ENCODE data around the gene COQ10A. TPM values are rescaled to one million over a fixed set of nuclear protein-coding genes. Genes with fewer than 3 reads are reported as not detected.

COQ10A gene
- 1 to 10 TPM; 5.5 to 7.0 TPM for polyA plus RNA-seq

DNA sequence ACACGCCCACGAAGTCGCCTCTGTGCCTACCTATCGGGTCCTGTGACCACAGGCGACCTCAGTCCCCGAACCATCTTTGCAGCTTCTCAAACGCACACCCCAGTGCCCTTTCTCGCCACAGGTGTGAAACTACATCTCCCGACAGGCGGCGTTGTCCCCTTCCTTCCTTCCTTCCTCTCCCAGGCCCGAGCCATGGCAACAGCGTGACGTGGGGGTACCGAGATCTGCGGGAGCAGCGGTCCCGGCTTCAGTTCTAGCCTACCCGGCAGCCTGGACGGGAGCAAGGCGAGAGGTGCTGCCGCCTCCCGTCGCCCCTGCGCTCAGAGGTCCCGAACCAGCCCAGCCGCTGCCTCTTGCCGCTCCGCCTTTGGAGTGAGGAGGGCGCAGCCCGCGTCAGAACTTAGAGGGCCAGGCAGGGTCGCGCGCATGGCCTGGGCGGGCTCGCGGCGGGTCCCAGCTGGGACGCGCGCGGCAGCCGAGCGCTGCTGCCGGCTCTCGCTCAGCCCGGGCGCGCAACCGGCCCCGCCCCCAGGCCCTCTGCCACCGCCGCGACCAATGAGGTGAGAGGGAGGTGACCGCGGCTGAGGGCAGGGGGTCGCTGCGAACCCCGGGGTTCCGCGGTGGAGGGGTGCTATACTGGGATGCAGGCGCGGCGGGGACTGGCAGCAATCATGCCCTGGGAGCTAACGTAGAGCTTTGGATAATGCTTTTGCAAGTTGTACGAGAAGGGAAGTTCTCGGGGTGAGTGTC lies at the start of gene COQ10A:
Gene COQ10A, plus strand, starts transcription at position 250 of the 750 bp plus-strand sequence. Its CDS starts 177 bp downstream, at position 427.
- Histone ChIP-seq H3K9me3 (ENCODE audit: control insufficient read depth in 2 of 2, insufficient read depth in 1 of 2, low read depth in 1 of 2, low read length in 1 of 2) (no peaks in the 10 kb centered on the region), H3K4me3 (ENCODE audit: low read depth in 1 of 2, low read length in 2 of 2) (peak within 1 kb of the TSS; percentile 66 to 87), H3K27me3 (ENCODE audit: control insufficient read depth in 1 of 2, insufficient read depth in 2 of 2, low read length in 2 of 2) (no peaks in the 10 kb centered on the region), H3K36me3 (ENCODE audit: control insufficient read depth in 2 of 2, insufficient read depth in 2 of 2, low read length in 1 of 2) (peaks cover 0 to 5% of the 10 kb centered on the region in 2 donors), H3K27ac (ENCODE audit: low read depth in 2 of 2, low read length in 1 of 2) (peak within 1 kb of the TSS; percentile 93 to 96), H3K4me1 (ENCODE audit: control insufficient read depth in 2 of 2, insufficient read depth in 2 of 2, low read length in 1 of 2) (peaks cover 0 to 3% of the 10 kb centered on the region in 2 donors)
- 0% methylated on average over 62 to 68 of the region's 68 CpGs for WGBS, 2 donors

DNA sequence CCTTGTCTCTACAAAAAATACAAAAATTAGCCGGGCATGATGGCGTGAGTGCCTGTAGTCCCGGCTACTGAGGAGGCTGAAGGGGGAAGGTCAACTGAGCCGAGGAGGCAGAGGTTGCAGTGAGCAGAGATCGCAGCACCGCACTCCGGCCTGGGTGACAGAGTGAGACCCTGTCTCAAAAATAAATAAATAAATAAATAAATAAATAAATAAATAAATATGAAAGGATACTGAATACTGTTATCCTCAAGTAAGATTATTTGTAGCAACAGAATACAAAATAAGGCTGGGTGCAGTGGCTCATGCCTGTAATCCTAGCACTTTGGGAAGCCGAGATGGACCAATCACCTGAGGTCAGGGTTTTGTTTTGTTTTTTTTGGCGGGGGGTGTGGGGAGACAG lies 46.9 kb upstream of the COQ10A start:
- peaks cover 0 to 5% of the 10 kb centered on the region in 2 donors for H3K36me3 ChIP-seq (ENCODE audit: control insufficient read depth in 2 of 2, insufficient read depth in 2 of 2, low read length in 1 of 2)
- H3K9me3 ChIP-seq (ENCODE audit: control insufficient read depth in 2 of 2, insufficient read depth in 1 of 2, low read depth in 1 of 2, low read length in 1 of 2) = no peaks in the 10 kb centered on the region
- H3K27me3 ChIP-seq (ENCODE audit: control insufficient read depth in 1 of 2, insufficient read depth in 2 of 2, low read length in 2 of 2) = no peaks in the 10 kb centered on the region
- no peak overlapping the region for H3K4me3 ChIP-seq (ENCODE audit: low read depth in 1 of 2, low read length in 2 of 2)
- H3K27ac ChIP-seq (ENCODE audit: low read depth in 2 of 2, low read length in 1 of 2) = peak overlapping the region in 1 of 2 donors; percentile 24
- H3K4me1 ChIP-seq (ENCODE audit: control insufficient read depth in 2 of 2, insufficient read depth in 2 of 2, low read length in 1 of 2) = peaks cover 0 to 3% of the 10 kb centered on the region in 2 donors
- WGBS, 2 donors = 92 to 94% methylated on average over 9 of the region's 9 CpGs

- H3K9me3 ChIP-seq (ENCODE audit: control insufficient read depth in 2 of 2, insufficient read depth in 1 of 2, low read depth in 1 of 2, low read length in 1 of 2) = no peaks in the 10 kb centered on the region
- peak overlapping the region; percentile 95 to 100 for H3K27ac ChIP-seq (ENCODE audit: low read depth in 2 of 2, low read length in 1 of 2)
- peak overlapping the region; percentile 72 to 93 for H3K4me3 ChIP-seq (ENCODE audit: low read depth in 1 of 2, low read length in 2 of 2)
- H3K4me1 ChIP-seq (ENCODE audit: control insufficient read depth in 2 of 2, insufficient read depth in 2 of 2, low read length in 1 of 2) = peaks cover 0 to 3% of the 10 kb centered on the region in 2 donors
- H3K27me3 ChIP-seq (ENCODE audit: control insufficient read depth in 1 of 2, insufficient read depth in 2 of 2, low read length in 2 of 2) = no peaks in the 10 kb centered on the region
- H3K36me3 ChIP-seq (ENCODE audit: control insufficient read depth in 2 of 2, insufficient read depth in 2 of 2, low read length in 1 of 2) = peaks cover 0 to 3% of the 10 kb centered on the region in 2 donors
- 6 to 8% methylated on average over 10 of the region's 10 CpGs for WGBS, 2 donors
Observed at GRCh38 chr12:56220611-56221231, 46.0 kb upstream of the COQ10A start.

DNA sequence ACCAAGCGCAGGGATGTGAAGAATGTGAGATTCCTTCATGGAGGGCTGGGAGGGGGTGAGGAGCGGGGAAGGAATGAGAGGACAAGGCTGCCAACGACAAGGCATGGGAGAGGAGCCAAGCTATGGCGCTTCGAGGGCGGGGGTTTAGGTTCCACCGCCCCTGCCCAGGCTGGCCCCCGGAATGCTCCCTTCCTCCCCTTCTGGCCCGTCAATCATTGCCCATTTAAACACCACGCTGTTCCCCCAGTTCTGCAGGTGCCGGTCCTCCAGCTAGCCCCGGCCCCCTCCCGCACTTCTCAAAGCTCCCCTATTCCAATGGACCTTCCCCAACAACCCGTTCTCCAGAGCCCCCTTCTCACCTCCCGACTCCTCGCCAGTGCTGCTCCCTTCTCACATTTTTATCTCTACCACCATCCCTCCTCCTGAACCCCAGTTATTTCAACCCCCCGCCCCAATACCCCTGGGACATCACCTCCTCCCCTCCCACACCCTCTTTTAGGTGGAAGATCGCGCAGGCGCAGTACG lies 45.4 kb upstream of the COQ10A start:
- Histone ChIP-seq H3K4me3 (ENCODE audit: low read depth in 1 of 2, low read length in 2 of 2) (peak overlapping the region; percentile 72 to 93), H3K4me1 (ENCODE audit: control insufficient read depth in 2 of 2, insufficient read depth in 2 of 2, low read length in 1 of 2) (peaks cover 0 to 3% of the 10 kb centered on the region in 2 donors), H3K27me3 (ENCODE audit: control insufficient read depth in 1 of 2, insufficient read depth in 2 of 2, low read length in 2 of 2) (no peaks in the 10 kb centered on the region), H3K9me3 (ENCODE audit: control insufficient read depth in 2 of 2, insufficient read depth in 1 of 2, low read depth in 1 of 2, low read length in 1 of 2) (no peaks in the 10 kb centered on the region), H3K36me3 (ENCODE audit: control insufficient read depth in 2 of 2, insufficient read depth in 2 of 2, low read length in 1 of 2) (peaks cover 0 to 6% of the 10 kb centered on the region in 2 donors), H3K27ac (ENCODE audit: low read depth in 2 of 2, low read length in 1 of 2) (peak overlapping the region; percentile 95 to 100)
- 1% methylated on average over 19 to 21 of the region's 21 CpGs for WGBS, 2 donors

- Histone ChIP-seq H3K27ac (ENCODE audit: low read depth in 2 of 2, low read length in 1 of 2) (peak within 1 kb of the TSS; percentile 95 to 100), H3K36me3 (ENCODE audit: control insufficient read depth in 2 of 2, insufficient read depth in 2 of 2, low read length in 1 of 2) (peaks cover 0 to 4% of the 10 kb centered on the region in 2 donors), H3K4me3 (ENCODE audit: low read depth in 1 of 2, low read length in 2 of 2) (peak within 1 kb of the TSS; percentile 72 to 93), H3K4me1 (ENCODE audit: control insufficient read depth in 2 of 2, insufficient read depth in 2 of 2, low read length in 1 of 2) (peaks cover 0 to 3% of the 10 kb centered on the region in 2 donors), H3K9me3 (ENCODE audit: control insufficient read depth in 2 of 2, insufficient read depth in 1 of 2, low read depth in 1 of 2, low read length in 1 of 2) (no peaks in the 10 kb centered on the region), H3K27me3 (ENCODE audit: control insufficient read depth in 1 of 2, insufficient read depth in 2 of 2, low read length in 2 of 2) (no peaks in the 10 kb centered on the region)
- WGBS, 2 donors = 1% methylated on average over 41 to 42 of the region's 42 CpGs
Observed at GRCh38 chr12:56221757-56222530, 44.8 kb upstream of the COQ10A start, which contains the start of gene RNF41. Gene RNF41 (minus strand): TSS chr12:56221922. CDS start chr12:56214047, 7,875 bp downstream.

- no peaks in the 10 kb centered on the region for H3K9me3 ChIP-seq (ENCODE audit: control insufficient read depth in 2 of 2, insufficient read depth in 1 of 2, low read depth in 1 of 2, low read length in 1 of 2)
- peak overlapping the region; percentile 95 to 100 for H3K27ac ChIP-seq (ENCODE audit: low read depth in 2 of 2, low read length in 1 of 2)
- H3K4me1 ChIP-seq (ENCODE audit: control insufficient read depth in 2 of 2, insufficient read depth in 2 of 2, low read length in 1 of 2) = peaks cover 0 to 3% of the 10 kb centered on the region in 2 donors
- 7 to 16% methylated on average over 4 of the region's 4 CpGs for WGBS, 2 donors
- H3K27me3 ChIP-seq (ENCODE audit: control insufficient read depth in 1 of 2, insufficient read depth in 2 of 2, low read length in 2 of 2) = no peaks in the 10 kb centered on the region
- peak overlapping the region; percentile 72 to 93 for H3K4me3 ChIP-seq (ENCODE audit: low read depth in 1 of 2, low read length in 2 of 2)
- peaks cover 0 to 4% of the 10 kb centered on the region in 2 donors for H3K36me3 ChIP-seq (ENCODE audit: control insufficient read depth in 2 of 2, insufficient read depth in 2 of 2, low read length in 1 of 2)
Observed at GRCh38 chr12:56222531-56222895, 44.2 kb upstream of the COQ10A start.

GRCh38 chr12:56223571-56224101 lies 43.1 kb upstream of the COQ10A start:
- Histone ChIP-seq H3K27me3 (ENCODE audit: control insufficient read depth in 1 of 2, insufficient read depth in 2 of 2, low read length in 2 of 2) (no peaks in the 10 kb centered on the region), H3K9me3 (ENCODE audit: control insufficient read depth in 2 of 2, insufficient read depth in 1 of 2, low read depth in 1 of 2, low read length in 1 of 2) (no peaks in the 10 kb centered on the region), H3K4me3 (ENCODE audit: low read depth in 1 of 2, low read length in 2 of 2) (peak overlapping the region; percentile 59 to 71), H3K4me1 (ENCODE audit: control insufficient read depth in 2 of 2, insufficient read depth in 2 of 2, low read length in 1 of 2) (peaks cover 0 to 3% of the 10 kb centered on the region in 2 donors), H3K36me3 (ENCODE audit: control insufficient read depth in 2 of 2, insufficient read depth in 2 of 2, low read length in 1 of 2) (peaks cover 0 to 5% of the 10 kb centered on the region in 2 donors), H3K27ac (ENCODE audit: low read depth in 2 of 2, low read length in 1 of 2) (peak overlapping the region; percentile 66 to 92)
- 19 to 24% methylated on average over 15 of the region's 15 CpGs for WGBS, 2 donors

DNA sequence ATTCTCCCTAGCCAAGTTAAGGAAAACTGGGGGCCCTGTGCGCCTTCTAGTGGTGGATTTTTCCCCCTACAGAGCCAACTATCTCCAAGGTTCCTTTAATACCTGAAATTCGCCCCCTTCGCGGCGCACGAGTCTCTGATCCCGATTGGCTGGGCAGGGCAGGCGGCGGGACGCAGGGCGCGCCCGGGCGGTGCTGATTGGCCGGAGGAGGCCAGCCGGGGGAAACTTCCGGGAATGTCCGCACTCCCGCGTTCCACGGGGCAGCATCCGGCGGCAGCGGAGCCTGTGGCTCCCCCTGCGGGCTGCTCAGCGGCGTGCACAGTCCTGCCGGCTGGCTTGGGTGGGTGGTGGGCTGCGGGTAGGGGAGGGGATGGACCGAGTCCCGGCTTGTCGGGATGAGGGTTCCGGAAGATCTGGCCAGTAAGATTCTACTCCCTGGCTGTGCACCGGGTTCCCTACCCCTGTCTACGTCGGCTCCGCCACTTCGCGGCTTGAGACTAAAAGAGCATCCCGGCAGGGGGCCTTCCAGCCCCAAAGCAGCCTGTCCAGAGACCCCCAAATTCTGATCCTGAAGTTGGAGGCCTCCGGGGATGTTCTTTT lies 42.5 kb upstream of the COQ10A start, which contains the start of gene NABP2:
Gene NABP2, plus strand, starts transcription at position 241 of the 600 bp plus-strand sequence. CDS start 515 bp downstream, outside the sequence.
- H3K4me1 ChIP-seq (ENCODE audit: control insufficient read depth in 2 of 2, insufficient read depth in 2 of 2, low read length in 1 of 2) = peaks cover 0 to 3% of the 10 kb centered on the region in 2 donors
- H3K27me3 ChIP-seq (ENCODE audit: control insufficient read depth in 1 of 2, insufficient read depth in 2 of 2, low read length in 2 of 2) = no peaks in the 10 kb centered on the region
- H3K4me3 ChIP-seq (ENCODE audit: low read depth in 1 of 2, low read length in 2 of 2) = peak within 1 kb of the TSS; percentile 59 to 71
- H3K27ac ChIP-seq (ENCODE audit: low read depth in 2 of 2, low read length in 1 of 2) = peak within 1 kb of the TSS; percentile 66 to 92
- peaks cover 0 to 5% of the 10 kb centered on the region in 2 donors for H3K36me3 ChIP-seq (ENCODE audit: control insufficient read depth in 2 of 2, insufficient read depth in 2 of 2, low read length in 1 of 2)
- whole genome bisulfite sequencing, 2 donors = 1% methylated on average over 37 to 41 of the region's 41 CpGs
- no peaks in the 10 kb centered on the region for H3K9me3 ChIP-seq (ENCODE audit: control insufficient read depth in 2 of 2, insufficient read depth in 1 of 2, low read depth in 1 of 2, low read length in 1 of 2)
